ENCODE measurements around the gene NDFIP1. TPM values are rescaled to one million over a fixed set of nuclear protein-coding genes. Genes with fewer than 3 reads are reported as not detected.

The NDFIP1 gene
- total and polyA plus RNA-seq, 12 donors, result 26.7 to 313 (median 89.2) TPM

- Histone ChIP-seq H3K27me3 (no peaks in the 10 kb centered on the region), H3K27ac (no peak overlapping the region), H3K4me1 (replicated peaks in 1 of 2) (peaks cover 16 to 22% of the 10 kb centered on the region in 2 donors)
Measured at GRCh38 chr5:142125378-142125777, 16.8 kb downstream of the NDFIP1 start.

GRCh38 chr5:142125963-142126362, 17.4 kb downstream of the NDFIP1 start:
- no peak overlapping the region for H3K4me3 ChIP-seq
- TF ChIP-seq POLR2A (IDR thresholded peaks at IDR 0.05), result no peak
- TF ChIP-seq, protein P1, sequence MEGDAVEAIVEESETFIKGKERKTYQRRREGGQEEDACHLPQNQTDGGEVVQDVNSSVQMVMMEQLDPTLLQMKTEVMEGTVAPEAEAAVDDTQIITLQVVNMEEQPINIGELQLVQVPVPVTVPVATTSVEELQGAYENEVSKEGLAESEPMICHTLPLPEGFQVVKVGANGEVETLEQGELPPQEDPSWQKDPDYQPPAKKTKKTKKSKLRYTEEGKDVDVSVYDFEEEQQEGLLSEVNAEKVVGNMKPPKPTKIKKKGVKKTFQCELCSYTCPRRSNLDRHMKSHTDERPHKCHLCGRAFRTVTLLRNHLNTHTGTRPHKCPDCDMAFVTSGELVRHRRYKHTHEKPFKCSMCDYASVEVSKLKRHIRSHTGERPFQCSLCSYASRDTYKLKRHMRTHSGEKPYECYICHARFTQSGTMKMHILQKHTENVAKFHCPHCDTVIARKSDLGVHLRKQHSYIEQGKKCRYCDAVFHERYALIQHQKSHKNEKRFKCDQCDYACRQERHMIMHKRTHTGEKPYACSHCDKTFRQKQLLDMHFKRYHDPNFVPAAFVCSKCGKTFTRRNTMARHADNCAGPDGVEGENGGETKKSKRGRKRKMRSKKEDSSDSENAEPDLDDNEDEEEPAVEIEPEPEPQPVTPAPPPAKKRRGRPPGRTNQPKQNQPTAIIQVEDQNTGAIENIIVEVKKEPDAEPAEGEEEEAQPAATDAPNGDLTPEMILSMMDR (IDR thresholded peaks at IDR 0.05), result no peak
- peaks cover 10 to 17% of the 10 kb centered on the region in 2 donors for H3K4me1 ChIP-seq (replicated peaks in 1 of 2)
- H3K9me3 ChIP-seq (replicated peaks in 1 of 3), result no peaks in the 10 kb centered on the region
- intact Hi-C loops (cut with DNase I), result no loop called here
- no peaks in the 10 kb centered on the region for H3K36me3 ChIP-seq (replicated peaks in 1 of 2)
- no peaks in the 10 kb centered on the region for H3K27me3 ChIP-seq
- H3K27ac ChIP-seq, result no peak overlapping the region
- no peak for DNase-seq

More at GRCh38 chr5:142125378-142125777, 16.8 kb downstream of the NDFIP1 start:
- intact Hi-C loops (cut with DNase I), result no loop called here
- TF ChIP-seq, protein P1 (IDR thresholded peaks at IDR 0.05), result no peak
- TF ChIP-seq POLR2A (IDR thresholded peaks at IDR 0.05), result no peak
- H3K4me3 ChIP-seq, result no peak overlapping the region
- WGBS, 4 donors, result 88 to 94% (median 90%) methylated on average over 3 of the region's 3 CpGs
- no peaks in the 10 kb centered on the region for H3K9me3 ChIP-seq (replicated peaks in 1 of 3)
- DNase-seq, result no peak
- H3K36me3 ChIP-seq (replicated peaks in 1 of 2), result no peaks in the 10 kb centered on the region

DNA sequence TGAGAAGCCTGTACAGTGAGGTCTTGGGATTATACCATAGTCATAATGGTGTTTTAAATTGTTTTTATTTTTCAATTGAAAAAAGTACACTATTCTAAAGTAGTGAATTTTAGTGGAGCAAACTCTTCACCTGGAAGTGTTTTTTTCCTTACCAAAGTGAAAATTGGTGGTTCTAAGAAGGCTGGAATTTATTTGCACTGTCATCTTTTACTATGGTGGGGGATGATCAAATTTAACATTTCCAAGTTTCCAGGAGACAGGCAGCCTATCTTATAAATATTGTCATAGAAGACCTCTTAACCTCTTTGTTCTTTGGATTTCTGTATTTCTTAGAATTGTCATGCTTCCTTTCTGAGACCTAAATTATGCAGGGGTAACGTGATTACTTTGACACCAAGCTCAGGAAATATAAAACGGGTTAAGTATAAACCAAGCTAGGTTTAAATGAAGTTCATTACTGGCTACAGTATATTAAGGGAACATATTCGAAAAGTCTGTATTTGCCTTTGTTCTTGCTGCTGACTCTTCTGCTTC, 20.2 kb downstream of the NDFIP1 start:
- intact Hi-C loops (cut with DNase I), result no loop called here

GRCh38 chr5:142129446-142130066, 21.0 kb downstream of the NDFIP1 start:
- H3K4me3 ChIP-seq, result no peak overlapping the region
- 81 to 86% (median 85%) methylated on average over 11 of the region's 11 CpGs for WGBS, 4 donors
- peaks cover 0 to 19% of the 10 kb centered on the region in 2 donors for H3K36me3 ChIP-seq (replicated peaks in 1 of 2)
- no peaks in the 10 kb centered on the region for H3K27me3 ChIP-seq
- TF ChIP-seq, protein P1 (IDR thresholded peaks at IDR 0.05), result no peak
- no peak for TF ChIP-seq POLR2A (IDR thresholded peaks at IDR 0.05)
- peaks cover 10 to 32% of the 10 kb centered on the region in 2 donors for H3K4me1 ChIP-seq (replicated peaks in 1 of 2)
- no peak for DNase-seq
- no peaks in the 10 kb centered on the region for H3K9me3 ChIP-seq (replicated peaks in 1 of 3)
- intact Hi-C loops (cut with DNase I), result no loop called here
- H3K27ac ChIP-seq, result no peak overlapping the region

More for the DNA sequence above, 20.2 kb downstream of the NDFIP1 start:
- Histone ChIP-seq H3K4me1 (replicated peaks in 1 of 2) (peaks cover 10 to 25% of the 10 kb centered on the region in 2 donors), H3K4me3 (no peak overlapping the region), H3K9me3 (replicated peaks in 1 of 3) (no peaks in the 10 kb centered on the region), H3K36me3 (replicated peaks in 1 of 2) (peaks cover 0 to 19% of the 10 kb centered on the region in 2 donors), H3K27me3 (no peaks in the 10 kb centered on the region), H3K27ac (no peak overlapping the region)
- TF ChIP-seq, protein P1 (IDR thresholded peaks at IDR 0.05), result no peak
- TF ChIP-seq POLR2A (IDR thresholded peaks at IDR 0.05), result no peak
- no peak for DNase-seq
- WGBS, 4 donors, result 41 to 57% (median 48%) methylated on average over 3 of the region's 3 CpGs

Measured in adrenal gland (tissue), 12 donors.